Measurements from ENCODE around the gene ARRDC2.

- TF ChIP-seq POLR2A (IDR thresholded peaks at IDR 0.05): no peak
- no peak for TF ChIP-seq CTCF (IDR thresholded peaks at IDR 0.05)
- TF ChIP-seq POLR2AphosphoS5 (IDR thresholded peaks at IDR 0.05): no peak
These were observed 41.9 kb upstream of the ARRDC2 start for GRCh38 chr19:17966129-17966483.
